Measurements from ENCODE around the gene FAM20A.

DNA sequence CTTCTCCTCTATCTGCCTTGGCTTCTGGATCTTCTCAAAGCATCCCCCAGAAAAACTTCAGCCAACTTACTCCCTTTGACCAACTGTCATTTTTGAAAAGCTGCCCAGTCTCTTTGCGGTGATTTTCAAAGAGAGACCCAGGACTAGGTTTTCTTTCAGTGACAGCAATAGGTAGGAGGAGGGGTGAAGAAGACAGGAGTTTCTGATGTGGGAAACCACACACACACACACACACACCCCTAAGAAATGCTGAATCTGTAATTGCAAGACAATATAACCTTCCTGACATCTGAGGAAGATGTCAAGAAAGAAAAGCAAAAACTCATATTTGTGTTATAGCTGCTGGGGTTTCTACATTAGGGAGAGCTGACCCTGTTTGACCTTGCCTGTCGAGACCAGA is 5.2 kb downstream of the FAM20A start:
- TF ChIP-seq CTCF (IDR thresholded peaks at IDR 0.05) (no peak), POLR2A (IDR thresholded peaks at IDR 0.05) (no peak)
